Activated gamma-delta T cell (primary cell): ENCODE results near the gene LGALS7.
"Not testable (repeated sequence)": the region's sequence is repeated elsewhere in the genome, so short reads cannot be mapped to it uniquely, and the experiment has no call there.

ENCODE experiments used
- DNase-seq: peaks from one replicate; lab custom pipeline; 2025; lab: John Stamatoyannopoulos, UW

The LGALS7 gene

GRCh38 chr19:38800577-38801347 lies 27.4 kb upstream of the LGALS7 start:
- DNase-seq, result no peak

- no peak for DNase-seq
These were observed 25.8 kb upstream of the LGALS7 start for GRCh38 chr19:38799104-38799503.

- DNase-seq, result not testable (repeated sequence)
These were observed 24.5 kb upstream of the LGALS7 start for GRCh38 chr19:38797781-38798180.

GRCh38 chr19:38796154-38796553 lies 22.8 kb upstream of the LGALS7 start:
- DNase-seq, result no peak

GRCh38 chr19:38795549-38795948 lies 22.2 kb upstream of the LGALS7 start:
- DNase-seq, result no peak

DNA sequence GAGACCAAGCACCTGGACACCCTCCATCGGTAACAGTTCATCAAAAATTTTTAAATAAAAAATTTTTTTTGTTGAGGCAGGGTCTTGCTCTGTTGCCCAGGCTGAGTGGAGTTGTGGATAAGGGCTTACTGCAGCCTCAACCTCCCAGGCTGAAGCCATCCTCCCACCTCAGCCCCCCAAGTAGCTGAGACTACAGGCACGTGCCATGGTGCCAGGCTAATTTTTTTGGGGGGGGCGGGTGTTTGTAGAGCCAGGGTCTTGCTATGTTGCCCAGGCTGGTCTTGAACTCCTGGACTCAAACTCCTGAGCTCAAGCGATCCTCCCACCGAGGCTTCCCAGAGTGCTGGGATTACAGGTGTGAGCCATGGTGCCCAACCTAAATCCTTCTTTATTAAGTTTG lies 20.4 kb upstream of the LGALS7 start:
- no peak for DNase-seq

DNA sequence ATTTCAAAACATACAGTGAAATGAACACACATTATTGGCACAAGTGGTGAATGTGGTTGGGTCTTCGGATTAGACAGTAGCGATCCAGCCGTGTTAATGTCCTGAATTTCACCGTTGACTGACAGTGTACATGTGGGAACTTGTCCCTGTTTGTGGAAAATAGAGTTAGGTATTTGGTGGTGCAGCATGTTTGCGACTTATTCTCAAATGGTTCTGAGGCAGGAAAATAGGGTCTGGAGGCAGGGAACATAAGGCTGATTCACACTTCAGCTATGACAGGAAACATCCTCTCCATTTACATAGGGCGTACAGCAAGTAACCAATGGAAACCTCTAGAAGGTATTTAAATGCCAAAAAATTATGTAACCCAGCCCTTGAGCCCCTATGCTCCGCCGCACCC lies 19.9 kb upstream of the LGALS7 start:
- DNase-seq, result no peak

GRCh38 chr19:38792250-38793111 lies 19.2 kb upstream of the LGALS7 start:
- DNase-seq, result no peak

- not testable (repeated sequence) for DNase-seq
These were observed 18.2 kb upstream of the LGALS7 start for GRCh38 chr19:38791451-38792064.

DNA sequence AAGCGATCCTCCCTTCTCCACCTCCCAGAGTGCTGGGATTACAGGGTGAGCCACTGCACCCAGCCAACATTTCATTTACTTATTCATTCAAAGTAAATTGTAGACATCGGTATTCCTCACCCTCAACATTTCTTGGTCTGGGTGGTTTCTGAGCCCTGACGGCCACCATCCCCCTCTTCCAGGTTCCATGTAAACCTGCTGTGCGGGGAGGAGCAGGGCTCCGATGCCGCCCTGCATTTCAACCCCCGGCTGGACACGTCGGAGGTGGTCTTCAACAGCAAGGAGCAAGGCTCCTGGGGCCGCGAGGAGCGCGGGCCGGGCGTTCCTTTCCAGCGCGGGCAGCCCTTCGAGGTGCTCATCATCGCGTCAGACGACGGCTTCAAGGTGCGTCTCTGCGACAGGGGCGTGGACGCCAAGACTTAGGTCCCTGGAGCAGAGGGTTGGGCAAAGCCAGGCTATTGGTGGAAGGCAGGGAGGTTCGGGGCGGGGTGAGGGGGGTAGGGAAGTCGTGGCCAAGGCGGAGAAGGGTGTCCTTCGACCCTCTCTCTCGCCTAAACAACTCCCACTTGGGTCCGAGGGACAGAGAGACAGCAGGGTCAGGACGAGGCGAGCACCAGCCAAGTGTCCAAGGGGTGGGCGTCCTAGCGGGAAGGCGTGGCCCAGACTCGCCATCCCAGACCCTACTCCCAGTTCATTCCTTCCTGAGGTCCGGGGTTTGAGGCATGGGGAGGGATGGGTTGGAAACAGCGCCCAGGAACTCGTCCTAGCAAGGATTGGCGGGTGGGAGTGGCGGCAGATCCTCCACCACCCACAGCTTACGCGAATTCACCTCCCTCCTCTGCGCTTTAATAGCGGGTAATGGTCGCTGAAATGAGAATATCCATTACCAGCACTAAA lies 17.4 kb upstream of the LGALS7 start:
- not testable (repeated sequence) for DNase-seq

DNA sequence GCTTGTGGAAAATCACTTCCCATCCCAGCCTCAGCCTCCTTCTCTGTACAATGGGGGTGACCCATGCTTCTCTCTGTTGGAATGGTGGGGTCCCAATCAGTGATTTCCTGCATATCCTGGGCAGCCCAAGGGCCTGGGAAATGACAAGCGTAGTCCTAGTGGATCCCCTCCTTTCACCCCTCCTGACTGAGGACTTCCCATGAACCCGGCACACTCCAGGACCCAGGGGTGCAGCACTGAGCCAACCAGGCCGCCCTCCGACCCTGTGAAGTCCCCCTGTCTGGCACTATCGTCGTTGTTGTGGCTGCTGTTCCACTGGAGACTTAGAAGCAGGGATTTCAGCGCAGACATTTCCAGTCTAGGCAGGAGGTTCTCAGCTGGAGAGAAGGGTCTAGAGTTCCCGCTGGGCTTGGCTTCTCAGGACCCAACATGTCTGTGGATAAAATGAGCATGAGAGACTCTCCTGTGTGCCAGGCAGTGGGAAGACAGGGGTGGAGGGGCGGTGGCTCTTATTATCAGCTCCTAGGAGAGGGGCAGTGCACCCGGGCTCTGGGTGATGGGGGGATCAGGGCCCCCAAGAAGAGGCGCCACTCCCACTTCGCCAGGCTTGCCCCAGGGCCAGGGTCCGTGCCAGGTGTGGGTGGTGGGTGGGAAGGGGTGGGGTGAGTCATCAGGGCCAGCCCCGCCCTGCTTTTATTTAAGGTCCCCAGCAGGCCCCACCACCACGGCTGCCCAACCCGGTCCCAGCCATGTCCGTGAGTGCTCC lies 15.3 kb upstream of the LGALS7 start, which contains the start of gene LGALS7B:
TSS of gene LGALS7B (plus strand) at position 723 of the 766 bp plus-strand sequence. CDS start at position 750, 27 bp downstream.
- no peak for DNase-seq

- no peak for DNase-seq
These were observed 13.4 kb upstream of the LGALS7 start for GRCh38 chr19:38786572-38787265.

GRCh38 chr19:38786061-38786460 lies 12.7 kb upstream of the LGALS7 start:
- DNase-seq, result not testable (repeated sequence)

DNA sequence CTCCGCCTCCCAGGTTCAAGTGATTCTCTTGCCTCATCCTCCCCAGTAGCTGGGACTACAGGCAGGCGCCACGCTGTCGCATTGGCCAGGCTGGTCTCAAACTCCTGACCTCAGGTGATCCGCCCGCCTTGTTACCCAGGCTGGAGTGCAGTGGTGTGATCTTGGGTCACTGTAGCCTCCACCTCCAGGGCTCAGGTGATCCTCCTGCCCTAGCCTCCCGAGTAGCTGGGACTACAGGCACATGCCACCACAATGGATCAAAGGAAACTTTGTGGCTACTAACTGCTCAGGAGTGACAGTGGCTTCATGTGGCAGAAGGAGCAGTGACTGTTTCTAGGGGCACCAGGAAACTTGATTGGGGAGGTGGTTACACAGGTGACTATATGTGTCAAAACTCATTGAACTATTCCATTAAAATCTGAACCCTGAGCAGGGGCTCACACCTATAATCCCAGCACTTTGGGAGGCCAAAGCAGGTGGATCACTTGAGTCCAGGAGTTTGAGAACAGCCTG lies 11.9 kb upstream of the LGALS7 start:
- DNase-seq, result no peak

DNA sequence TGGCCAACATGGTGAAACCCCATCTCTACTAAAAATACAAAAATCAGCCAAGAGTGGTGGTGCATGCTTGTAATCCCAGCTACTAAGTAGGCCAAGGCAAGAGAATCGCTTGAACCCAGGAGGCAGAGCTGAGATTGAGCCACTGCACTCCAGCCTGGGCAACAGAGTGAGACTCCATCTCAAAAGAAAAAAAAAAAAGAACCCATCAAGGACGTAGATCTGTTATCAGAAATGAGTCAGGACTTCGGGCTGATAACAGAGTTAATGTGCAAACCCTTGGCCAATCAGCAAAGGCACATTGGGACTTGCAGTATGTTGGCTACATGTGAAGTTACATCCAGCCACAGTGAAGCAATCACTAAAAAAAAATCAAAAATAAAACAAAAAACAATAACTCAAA lies 10.9 kb upstream of the LGALS7 start:
- no peak for DNase-seq

- not testable (repeated sequence) for DNase-seq
These were observed 8.9 kb upstream of the LGALS7 start for GRCh38 chr19:38782212-38782611.

DNA sequence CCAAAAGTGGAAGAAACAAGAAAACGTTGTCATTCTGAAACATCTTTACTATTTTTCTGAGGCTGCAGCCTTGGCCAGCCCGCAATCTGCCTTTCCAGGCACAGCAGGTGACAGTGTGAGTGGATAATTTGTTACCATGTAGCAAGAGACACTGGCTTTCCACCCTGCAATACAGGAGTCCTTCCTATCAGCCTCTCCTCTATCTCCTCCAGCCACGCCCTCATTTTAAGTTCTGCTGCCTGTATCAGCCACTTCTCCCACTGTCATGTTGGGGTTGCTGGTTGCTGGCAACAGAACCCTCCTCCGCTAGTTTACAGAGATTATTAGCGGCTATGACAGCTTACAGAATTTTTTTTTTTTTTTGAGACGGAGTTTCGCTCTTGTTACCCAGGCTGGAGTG lies 7.7 kb upstream of the LGALS7 start:
- no peak for DNase-seq

GRCh38 chr19:38780443-38780842 lies 7.1 kb upstream of the LGALS7 start:
- DNase-seq, result no peak

- no peak for DNase-seq
These were observed 5.4 kb upstream of the LGALS7 start for GRCh38 chr19:38778733-38779132.
